ENCODE measurements around the gene GOLGB1.
A peak's percentile ranks its signal among the peaks of the same experiment; 100 is the strongest.
"Not testable (repeated sequence)": the region's sequence is repeated elsewhere in the genome, so short reads cannot be mapped to it uniquely, and the experiment has no call there.

GOLGB1 gene

DNA sequence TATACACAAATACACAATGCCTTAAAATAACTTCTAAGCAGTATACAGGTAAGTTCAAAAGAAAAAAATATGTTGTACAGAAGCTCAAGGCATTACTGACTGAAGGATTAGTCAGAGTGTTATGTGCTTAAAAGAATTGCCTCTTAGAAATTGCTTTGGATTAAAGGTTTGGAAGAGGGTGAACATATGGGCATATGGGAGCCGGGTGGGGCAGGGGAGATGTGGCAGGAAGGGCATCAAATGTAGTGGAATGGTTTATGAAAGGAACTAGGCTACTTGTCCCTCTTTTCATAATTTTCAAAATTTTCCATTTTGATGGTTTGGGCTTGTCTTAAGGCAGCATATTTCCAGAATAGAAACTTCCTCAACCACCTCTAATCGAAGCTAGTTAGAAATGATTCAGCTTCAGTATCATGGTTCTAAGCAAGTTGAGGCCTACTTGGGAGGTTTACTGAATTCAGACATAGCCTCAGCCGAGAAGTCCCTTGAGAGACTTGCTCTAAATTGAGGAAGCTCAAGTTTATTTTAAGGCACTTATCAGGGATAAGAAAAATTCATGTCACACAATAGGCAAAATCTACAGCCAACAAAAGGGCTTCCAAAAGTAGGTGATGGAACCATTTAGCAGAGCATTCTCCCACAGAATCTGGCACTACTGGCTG, 10.1 kb upstream of the GOLGB1 start:
- no peak overlapping the region for H3K27ac ChIP-seq (ENCODE audit: low read depth, low read length)
- H3K36me3 ChIP-seq (ENCODE audit: control insufficient read depth, insufficient read depth, low read length): no peaks in the 10 kb centered on the region
- no peaks in the 10 kb centered on the region for H3K27me3 ChIP-seq (ENCODE audit: control insufficient read depth, insufficient read depth, low read length)
- no peaks in the 10 kb centered on the region for H3K9me3 ChIP-seq (ENCODE audit: control insufficient read depth, insufficient read depth, low read depth, low read length)
- H3K4me3 ChIP-seq (ENCODE audit: low read depth, low read length): no peak overlapping the region
- H3K9ac ChIP-seq (ENCODE audit: low read length): no peak overlapping the region
- H3K4me1 ChIP-seq (ENCODE audit: control insufficient read depth, insufficient read depth, low read length): no peaks in the 10 kb centered on the region

DNA sequence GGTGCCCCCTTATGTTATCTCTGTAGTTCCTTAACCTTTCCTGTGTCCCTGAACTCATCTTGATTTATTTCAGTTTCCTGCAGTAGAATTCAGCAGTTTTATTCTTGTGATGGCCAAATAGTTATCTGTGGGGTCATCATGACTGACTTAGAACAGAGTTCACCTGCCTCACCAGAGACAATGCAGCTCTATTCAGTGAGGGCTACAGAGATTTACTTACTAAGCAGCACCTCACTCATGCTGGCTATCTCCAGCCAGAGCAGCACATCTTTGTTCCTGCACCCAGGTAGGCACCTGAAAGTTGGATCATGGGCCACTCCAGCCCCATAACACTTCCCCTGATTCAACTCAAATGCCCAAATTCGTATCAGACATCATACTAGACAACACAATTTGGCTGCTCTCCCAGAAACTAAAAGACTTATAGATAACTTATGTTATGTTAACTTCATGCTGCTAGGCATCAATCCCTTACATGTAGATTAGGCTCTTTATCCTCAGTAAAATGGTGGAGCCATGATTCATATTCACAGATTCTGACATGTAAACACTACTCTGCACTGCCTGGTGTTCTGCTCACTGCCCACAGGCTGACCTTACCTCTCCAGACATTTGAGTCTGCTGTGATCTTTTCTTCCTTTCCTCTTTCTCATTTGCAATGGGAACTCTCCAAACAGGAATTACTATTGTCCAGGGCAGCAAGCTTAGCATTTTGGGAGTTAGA, 9.3 kb upstream of the GOLGB1 start:
- Histone ChIP-seq H3K27me3 (ENCODE audit: control insufficient read depth, insufficient read depth, low read length) (no peaks in the 10 kb centered on the region), H3K27ac (ENCODE audit: low read depth, low read length) (no peak overlapping the region), H3K9me3 (ENCODE audit: control insufficient read depth, insufficient read depth, low read depth, low read length) (no peaks in the 10 kb centered on the region), H3K36me3 (ENCODE audit: control insufficient read depth, insufficient read depth, low read length) (no peaks in the 10 kb centered on the region), H3K4me3 (ENCODE audit: low read depth, low read length) (no peak overlapping the region), H3K4me1 (ENCODE audit: control insufficient read depth, insufficient read depth, low read length) (no peaks in the 10 kb centered on the region), H3K9ac (ENCODE audit: low read length) (no peak overlapping the region)

DNA sequence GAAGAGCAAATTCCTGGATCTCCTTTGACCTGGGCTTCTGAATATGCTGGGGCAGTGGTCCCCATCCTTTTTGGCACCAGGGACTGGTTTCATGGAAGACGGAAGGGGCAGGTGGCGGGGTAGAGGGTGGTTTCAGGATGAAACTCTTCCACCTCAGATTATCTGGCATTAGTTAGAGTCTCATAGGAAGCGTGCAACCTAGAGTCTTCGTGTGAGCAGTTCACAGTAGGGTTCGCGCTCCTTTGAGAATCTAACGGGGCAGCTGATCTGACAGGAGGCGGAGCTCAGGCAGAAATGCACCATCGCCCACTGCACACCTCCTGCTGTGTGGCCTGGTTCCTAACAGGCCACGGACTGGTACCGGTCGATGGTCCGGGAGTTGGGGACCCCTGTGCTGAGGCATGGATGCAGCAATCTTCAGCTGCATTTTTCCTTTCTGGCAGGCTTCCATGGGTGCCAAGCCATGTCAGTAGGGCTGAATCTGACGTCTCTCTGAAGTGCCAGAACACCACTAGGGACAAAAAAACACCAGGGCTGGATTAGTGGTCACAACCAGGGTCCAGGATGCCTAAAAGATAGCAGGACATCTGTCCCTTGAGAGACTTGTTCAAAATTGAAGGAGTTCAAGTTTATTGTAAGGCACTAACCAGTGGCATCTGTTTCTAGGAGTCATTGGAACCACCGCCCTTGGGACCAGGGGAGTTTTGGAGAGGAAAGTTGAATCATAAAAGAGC, 8.4 kb upstream of the GOLGB1 start:
- Histone ChIP-seq H3K27ac (ENCODE audit: low read depth, low read length) (no peak overlapping the region), H3K9me3 (ENCODE audit: control insufficient read depth, insufficient read depth, low read depth, low read length) (no peaks in the 10 kb centered on the region), H3K9ac (ENCODE audit: low read length) (no peak overlapping the region), H3K4me3 (ENCODE audit: low read depth, low read length) (no peak overlapping the region), H3K36me3 (ENCODE audit: control insufficient read depth, insufficient read depth, low read length) (no peaks in the 10 kb centered on the region), H3K4me1 (ENCODE audit: control insufficient read depth, insufficient read depth, low read length) (no peaks in the 10 kb centered on the region), H3K27me3 (ENCODE audit: control insufficient read depth, insufficient read depth, low read length) (no peaks in the 10 kb centered on the region; the same call in 1 of the 2 replicates)

DNA sequence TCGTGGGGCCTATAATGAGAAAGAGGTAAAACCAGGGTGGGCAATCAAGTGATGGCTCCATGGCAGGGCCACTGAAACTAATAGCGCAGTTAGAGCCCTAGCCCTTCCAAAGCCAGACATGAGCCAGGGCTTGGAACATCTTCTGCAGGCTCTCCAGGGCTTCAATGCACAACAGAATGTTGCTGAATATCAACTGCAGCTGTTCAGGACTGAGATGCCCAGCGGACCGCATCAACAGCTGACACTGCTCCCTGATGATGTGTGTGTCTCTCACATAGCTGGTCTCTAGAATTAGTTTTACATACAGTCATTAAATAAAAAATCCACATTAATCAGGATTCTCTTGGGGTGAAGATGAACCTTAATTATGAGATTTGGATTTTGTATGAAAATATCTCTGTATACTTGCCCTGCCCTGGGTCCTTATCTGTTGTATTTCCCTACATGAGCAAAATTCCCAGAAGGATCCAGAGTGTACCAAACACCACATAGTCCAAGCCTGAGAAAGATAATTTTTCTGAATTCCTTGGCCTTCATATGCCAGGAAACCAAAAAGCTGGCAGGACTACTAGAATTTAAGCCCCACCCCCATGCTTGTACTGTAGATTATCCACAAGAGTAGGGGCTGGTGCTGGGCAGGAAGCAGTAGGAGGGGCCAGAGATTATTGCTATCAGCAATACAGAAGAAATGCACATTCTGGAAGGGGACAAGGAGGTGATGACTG, 7.7 kb upstream of the GOLGB1 start:
- H3K4me3 ChIP-seq (ENCODE audit: low read depth, low read length): no peak overlapping the region
- H3K9ac ChIP-seq (ENCODE audit: low read length): no peak overlapping the region
- no peaks in the 10 kb centered on the region for H3K9me3 ChIP-seq (ENCODE audit: control insufficient read depth, insufficient read depth, low read depth, low read length)
- H3K36me3 ChIP-seq (ENCODE audit: control insufficient read depth, insufficient read depth, low read length): no peaks in the 10 kb centered on the region
- H3K27ac ChIP-seq (ENCODE audit: low read depth, low read length): no peak overlapping the region
- H3K27me3 ChIP-seq (ENCODE audit: control insufficient read depth, insufficient read depth, low read length): peaks cover under 1% of the 10 kb centered on the region; the same call in 1 of the 2 replicates
- H3K4me1 ChIP-seq (ENCODE audit: control insufficient read depth, insufficient read depth, low read length): no peaks in the 10 kb centered on the region

DNA sequence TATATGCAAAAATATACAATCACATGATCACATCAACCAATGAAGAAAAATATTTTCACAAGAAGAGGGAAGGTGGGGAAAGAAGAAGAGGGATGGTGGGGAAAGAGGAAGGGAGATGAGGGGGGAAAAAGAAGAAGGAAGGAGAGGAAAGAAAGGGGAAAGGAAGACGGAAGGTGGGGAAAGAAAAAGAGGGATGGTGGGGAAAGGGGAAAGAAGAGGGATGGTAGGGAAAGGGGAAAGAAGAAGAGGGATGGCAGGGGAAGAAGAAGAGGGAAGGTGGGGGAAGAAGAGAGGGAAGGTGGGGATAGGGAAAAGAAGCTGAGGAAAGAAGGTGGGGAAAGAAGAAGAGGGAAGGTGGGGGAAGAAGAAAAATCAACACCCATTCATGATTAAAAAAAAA, 3.2 kb upstream of the GOLGB1 start:
- Histone ChIP-seq H3K36me3 (ENCODE audit: control insufficient read depth, insufficient read depth, low read length) (no peaks in the 10 kb centered on the region), H3K9me3 (ENCODE audit: control insufficient read depth, insufficient read depth, low read depth, low read length) (no peaks in the 10 kb centered on the region), H3K27me3 (ENCODE audit: control insufficient read depth, insufficient read depth, low read length) (peaks cover 4% of the 10 kb centered on the region; the same call in 1 of the 2 replicates), H3K4me3 (ENCODE audit: low read depth, low read length) (no peak overlapping the region), H3K9ac (ENCODE audit: low read length) (no peak overlapping the region), H3K4me1 (ENCODE audit: control insufficient read depth, insufficient read depth, low read length) (peaks cover 4% of the 10 kb centered on the region; the same call in 1 of the 2 replicates), H3K27ac (ENCODE audit: low read depth, low read length) (no peak overlapping the region)

DNA sequence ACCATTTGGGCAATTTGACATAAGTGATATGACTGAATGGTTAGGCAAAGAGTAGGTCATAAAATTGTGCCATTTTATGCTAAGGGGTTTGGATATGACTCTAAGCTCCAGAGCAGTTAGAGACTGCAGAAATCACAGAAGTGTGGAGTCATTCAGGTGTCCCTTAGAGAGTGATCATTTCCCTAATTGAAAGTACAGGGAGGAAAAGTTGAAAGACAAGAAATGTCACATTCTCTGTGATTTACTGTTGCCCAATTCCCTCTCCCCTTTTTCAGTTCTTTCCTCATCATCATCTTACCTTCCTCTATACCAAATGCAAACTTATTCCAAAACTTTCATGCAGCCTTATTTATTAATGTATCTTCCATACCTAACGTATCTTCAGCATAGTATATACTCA, 2.7 kb upstream of the GOLGB1 start:
- Histone ChIP-seq H3K27ac (ENCODE audit: low read depth, low read length) (no peak overlapping the region), H3K9me3 (ENCODE audit: control insufficient read depth, insufficient read depth, low read depth, low read length) (no peaks in the 10 kb centered on the region), H3K4me1 (ENCODE audit: control insufficient read depth, insufficient read depth, low read length) (peaks cover 4% of the 10 kb centered on the region; the same call in 1 of the 2 replicates), H3K4me3 (ENCODE audit: low read depth, low read length) (no peak overlapping the region), H3K27me3 (ENCODE audit: control insufficient read depth, insufficient read depth, low read length) (peaks cover 4% of the 10 kb centered on the region; the same call in 1 of the 2 replicates), H3K36me3 (ENCODE audit: control insufficient read depth, insufficient read depth, low read length) (no peaks in the 10 kb centered on the region), H3K9ac (ENCODE audit: low read length) (no peak overlapping the region)

DNA sequence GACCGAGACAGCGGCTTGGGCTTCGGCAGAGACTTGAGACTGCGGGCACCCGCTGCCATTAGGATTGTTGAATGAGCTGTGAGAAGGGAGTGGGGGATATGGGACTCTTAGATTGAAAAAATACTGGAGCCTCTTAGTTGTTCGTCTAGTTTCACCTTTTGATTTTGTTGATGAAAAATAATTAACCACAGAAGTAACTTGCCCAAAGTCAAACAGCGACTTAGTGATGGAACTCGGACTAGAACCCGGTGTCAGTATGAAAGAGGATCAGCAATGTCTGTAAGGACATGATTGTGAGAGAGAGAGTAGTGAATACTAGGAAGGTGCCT, 510 bp upstream of the GOLGB1 start:
- Histone ChIP-seq H3K9ac (ENCODE audit: low read length) (peak overlapping the region; percentile 18), H3K36me3 (ENCODE audit: control insufficient read depth, insufficient read depth, low read length) (no peaks in the 10 kb centered on the region), H3K27ac (ENCODE audit: low read depth, low read length) (no peak overlapping the region), H3K4me3 (ENCODE audit: low read depth, low read length) (peak overlapping the region; percentile 95), H3K4me1 (ENCODE audit: control insufficient read depth, insufficient read depth, low read length) (peaks cover 4% of the 10 kb centered on the region; the same call in 1 of the 2 replicates), H3K9me3 (ENCODE audit: control insufficient read depth, insufficient read depth, low read depth, low read length) (no peaks in the 10 kb centered on the region), H3K27me3 (ENCODE audit: control insufficient read depth, insufficient read depth, low read length) (peaks cover 4% of the 10 kb centered on the region; the same call in 1 of the 2 replicates)

DNA sequence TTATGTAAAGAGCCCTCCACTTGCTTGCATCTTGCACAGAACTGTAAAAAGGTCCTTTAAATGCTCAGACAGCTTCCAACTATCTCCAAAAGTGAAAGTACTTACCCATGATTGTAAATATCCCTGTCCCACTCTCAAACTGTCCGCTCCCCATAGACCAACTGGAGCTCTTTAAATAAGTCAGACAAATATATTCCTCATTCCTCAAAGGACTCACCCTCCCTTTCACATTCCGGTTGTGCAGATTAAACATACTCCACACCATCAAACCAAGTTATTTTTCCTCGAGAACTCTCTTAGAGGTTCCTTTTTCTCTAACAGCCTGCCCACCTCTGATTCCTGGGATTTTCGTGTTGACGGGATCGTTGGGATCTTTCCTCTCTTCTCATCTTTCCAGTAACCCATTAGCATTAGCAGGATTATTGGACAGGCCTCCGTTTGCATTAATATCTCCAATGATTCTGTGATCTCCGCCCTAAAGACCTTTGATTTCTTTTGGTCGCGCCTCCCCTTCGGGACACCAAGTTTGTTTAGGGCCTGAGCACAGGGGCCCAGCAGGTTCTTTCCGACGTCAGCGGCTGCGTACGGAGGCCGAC, 763 bp downstream of the GOLGB1 start:
- H3K27me3 ChIP-seq (ENCODE audit: control insufficient read depth, insufficient read depth, low read length): peaks cover 4% of the 10 kb centered on the region; the same call in 1 of the 2 replicates
- peaks cover 4% of the 10 kb centered on the region; the same call in 1 of the 2 replicates for H3K4me1 ChIP-seq (ENCODE audit: control insufficient read depth, insufficient read depth, low read length)
- no peaks in the 10 kb centered on the region for H3K9me3 ChIP-seq (ENCODE audit: control insufficient read depth, insufficient read depth, low read depth, low read length)
- H3K4me3 ChIP-seq (ENCODE audit: low read depth, low read length): peak overlapping the region; percentile 95
- H3K9ac ChIP-seq (ENCODE audit: low read length): peak overlapping the region; percentile 90
- peak overlapping the region; percentile 59 for H3K27ac ChIP-seq (ENCODE audit: low read depth, low read length)
- no peaks in the 10 kb centered on the region for H3K36me3 ChIP-seq (ENCODE audit: control insufficient read depth, insufficient read depth, low read length)

DNA sequence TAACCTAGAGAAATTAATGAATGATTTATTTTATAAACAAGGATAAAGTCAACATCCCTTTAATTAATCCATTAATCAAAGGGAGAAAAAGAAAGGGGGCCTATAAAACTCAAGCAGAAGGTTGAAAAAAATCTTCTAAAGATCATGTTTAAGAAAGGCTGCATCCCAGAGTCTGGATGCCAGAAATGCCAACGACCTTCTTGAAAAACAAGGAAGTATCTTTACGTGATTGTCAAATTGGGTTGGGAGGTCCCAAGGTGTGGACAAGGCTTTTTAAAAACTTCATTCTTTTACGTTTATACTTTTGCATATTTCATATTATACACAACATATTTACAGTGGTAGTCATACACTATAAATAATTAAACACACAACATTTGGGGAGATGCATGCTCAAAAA, 1.6 kb downstream of the GOLGB1 start:
- peaks cover 4% of the 10 kb centered on the region; the same call in 1 of the 2 replicates for H3K4me1 ChIP-seq (ENCODE audit: control insufficient read depth, insufficient read depth, low read length)
- no peak overlapping the region for H3K9ac ChIP-seq (ENCODE audit: low read length)
- H3K9me3 ChIP-seq (ENCODE audit: control insufficient read depth, insufficient read depth, low read depth, low read length): 0 out of 2 replicates have a peak, but pooled peaks cover 3% of the 10 kb centered on the region
- no peaks in the 10 kb centered on the region for H3K36me3 ChIP-seq (ENCODE audit: control insufficient read depth, insufficient read depth, low read length)
- H3K27me3 ChIP-seq (ENCODE audit: control insufficient read depth, insufficient read depth, low read length): peaks cover 4% of the 10 kb centered on the region; the same call in 1 of the 2 replicates
- H3K4me3 ChIP-seq (ENCODE audit: low read depth, low read length): peak overlapping the region; percentile 95
- H3K27ac ChIP-seq (ENCODE audit: low read depth, low read length): no peak overlapping the region

DNA sequence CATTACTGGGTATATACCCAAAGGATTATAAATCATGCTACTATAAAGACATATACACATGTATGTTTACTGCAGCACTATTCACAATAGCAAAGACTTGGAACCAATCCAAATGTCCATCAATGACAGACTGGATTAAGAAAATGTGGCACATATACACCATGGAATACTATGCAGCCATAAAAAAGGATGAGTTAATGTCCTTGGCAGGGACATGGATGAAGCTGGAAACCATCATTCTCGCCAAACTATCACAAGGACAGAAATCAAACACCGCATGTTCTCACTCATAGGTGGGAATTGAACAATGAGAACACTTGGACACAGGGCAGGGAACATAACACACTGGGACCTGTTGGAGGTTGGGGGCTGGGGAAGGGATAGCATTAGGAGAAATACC, 6.4 kb downstream of the GOLGB1 start:
- H3K4me3 ChIP-seq (ENCODE audit: low read depth, low read length); H3K27ac ChIP-seq (ENCODE audit: low read depth, low read length); H3K9ac ChIP-seq (ENCODE audit: low read length); H3K9me3 ChIP-seq (ENCODE audit: control insufficient read depth, insufficient read depth, low read depth, low read length); H3K27me3 ChIP-seq (ENCODE audit: control insufficient read depth, insufficient read depth, low read length); H3K4me1 ChIP-seq (ENCODE audit: control insufficient read depth, insufficient read depth, low read length); H3K36me3 ChIP-seq (ENCODE audit: control insufficient read depth, insufficient read depth, low read length): not testable (repeated sequence)

All from HUES6 (cell line).